OCI-LY7 (cell line): ENCODE results near the gene IRF2BP2. TPM values are rescaled to one million over a fixed set of nuclear protein-coding genes. Genes with fewer than 3 reads are reported as not detected.

ENCODE experiments used
- BruUV-seq: library from RNA; stranded (reverse); fragments of 400-500 nt; replicated peaks from 2 replicates; lab custom pipeline; 2021; lab: Mats Ljungman, UMichigan
- CTCF ChIA-PET: fragments of 300-600 bp; sonication (Branson Sonifier 250); formaldehyde crosslinking; loops from one replicate; lab custom pipeline; 2022; ENCODE audit warnings: antibody characterized with exemption; ENCODE audit not compliant: unreplicated experiment; lab: Charles Lee
- POLR2A ChIA-PET: fragments of 300-600 bp; sonication (Branson Sonifier 250); formaldehyde crosslinking; loops from one replicate; lab custom pipeline; 2022; ENCODE audit warnings: antibody characterized with exemption; lab: Charles Lee
- DNase-seq: peaks from one replicate; pipeline ENCODE4 v3.0.0-alpha.2; 2015; ENCODE audit warnings: low spot score
- H2AFZ ChIP-seq: fragments of 200-600 bp; sonication (generic), shearing (Covaris generic); 2 replicates; pipeline ENCODE4 v1.6.1; 2014; ENCODE audit warnings: mild to moderate bottlenecking, antibody characterized with exemption, low read length, moderate library complexity
- H3K27ac ChIP-seq: fragments of 200-600 bp; sonication (generic); 2 replicates; pipeline ENCODE4 v1.5.1; 2014; ENCODE audit warnings: mixed run types, low read depth, mild to moderate bottlenecking, moderate library complexity, low read length, inconsistent platforms; ENCODE audit not compliant: poor library complexity, severe bottlenecking
- H3K36me3 ChIP-seq: fragments of 200-600 bp; sonication (generic); 2 replicates; pipeline ENCODE4 v1.6.1; 2014; ENCODE audit warnings: mild to moderate bottlenecking, antibody characterized with exemption, low read length, moderate library complexity, mixed read lengths; ENCODE audit not compliant: insufficient read depth
- H3K4me1 ChIP-seq: fragments of 200-600 bp; sonication (generic); 2 replicates; pipeline ENCODE4 v1.5.1; 2014; ENCODE audit warnings: mild to moderate bottlenecking, low read length; ENCODE audit not compliant: insufficient read depth, poor library complexity, severe bottlenecking
- H3K4me2 ChIP-seq: fragments of 200-600 bp; sonication (generic); 2 replicates; pipeline ENCODE4 v1.6.1; 2014; ENCODE audit warnings: mild to moderate bottlenecking, low read length
- H3K4me3 ChIP-seq: fragments of 200-600 bp; sonication (generic); 2 replicates; pipeline ENCODE4 v1.5.1; 2014; ENCODE audit warnings: mild to moderate bottlenecking, low read depth, low read length; ENCODE audit not compliant: poor library complexity, severe bottlenecking
- H3K79me2 ChIP-seq: fragments of 200-600 bp; sonication (generic); 2 replicates; pipeline ENCODE4 v1.6.1; 2016; ENCODE audit warnings: low read depth, mild to moderate bottlenecking, low read length, moderate library complexity, mixed read lengths; ENCODE audit not compliant: insufficient read depth
- H3K9me2 ChIP-seq: fragments of 200-600 bp; sonication (generic); 2 replicates; pipeline ENCODE4 v1.6.1; 2016; ENCODE audit warnings: mild to moderate bottlenecking, low read length, mixed read lengths; ENCODE audit not compliant: insufficient read depth
- H3K9me3 ChIP-seq: fragments of 200-600 bp; sonication (generic); 2 replicates; pipeline ENCODE4 v1.6.1; 2014; ENCODE audit warnings: mild to moderate bottlenecking, mixed run types, low read length, mixed read lengths
- H4K20me1 ChIP-seq: fragments of 200-600 bp; sonication (generic); 2 replicates; pipeline ENCODE4 v1.6.1; 2014; ENCODE audit warnings: mild to moderate bottlenecking, antibody characterized with exemption, low read length, moderate library complexity, mixed read lengths; ENCODE audit not compliant: insufficient read depth
- EZH2phosphoT487 ChIP-seq: fragments of 200-600 bp; sonication (generic); IDR thresholded peaks from 2 replicates; pipeline ENCODE4 v1.6.1; 2018; ENCODE audit warnings: low read depth, borderline replicate concordance, mild to moderate bottlenecking, mixed run types, antibody characterized with exemption, low read length, moderate library complexity, mixed read lengths
- intact Hi-C: fragments of 100-400 bp; cut with micrococcal nuclease; formaldehyde crosslinking; loops from one replicate; pipeline ENCODE4 v1.10.0; 2022; ENCODE audit not compliant: unreplicated experiment
- total RNA-seq, 2 experiments: library from RNA; depleted of rRNA in 1 of 2; stranded (reverse); fragments of >200 nt in 1 of 2; shearing (Covaris generic) in 1 of 2; gene quantifications; 2 replicates each; pipeline ENCODE4 v1.2.3, GENCODE V29; 2014 to 2022
- TF ChIP-seq, protein P1 (sequence below): fragments of 200-600 bp; sonication (generic); conservative IDR thresholded peaks from 2 replicates; pipeline ENCODE4 v1.5.1; 2014; ENCODE audit warnings: mild to moderate bottlenecking, antibody characterized with exemption, low read length, moderate library complexity, mixed read lengths

IRF2BP2 gene
- total RNA-seq, 2 experiments from 2014 or later: 40.6 to 65.9 TPM

DNA sequence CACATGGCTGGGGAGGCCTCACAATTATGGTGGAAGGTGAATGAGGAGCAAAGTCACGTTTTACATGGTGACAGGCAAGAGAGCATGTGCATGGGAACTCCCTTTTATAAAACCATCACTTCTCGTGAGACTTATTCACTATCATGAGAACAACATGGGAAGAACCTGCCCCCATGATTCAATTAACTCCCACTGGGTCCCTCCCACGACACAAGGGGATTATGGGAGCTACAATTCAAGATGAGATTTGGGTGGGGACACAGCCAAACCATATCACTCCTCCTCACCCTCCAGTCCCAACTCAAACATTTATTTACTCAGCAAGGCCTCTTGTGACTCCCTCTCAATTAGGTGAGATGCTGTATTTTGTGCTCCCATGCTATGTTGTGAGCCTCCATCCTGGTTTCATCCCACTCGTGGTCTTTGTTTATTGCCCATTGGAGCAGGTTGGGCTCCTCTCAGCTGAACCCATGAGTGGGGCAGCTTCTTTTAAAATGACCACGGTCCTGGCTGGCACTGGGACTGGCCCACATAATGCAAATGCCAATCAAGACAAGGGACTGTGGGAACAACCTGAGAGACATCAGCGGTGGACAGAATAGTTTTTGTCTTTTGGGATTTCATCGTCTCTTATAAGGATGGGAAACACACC, 28.8 kb downstream of the IRF2BP2 start:
- no TSS peak for BruUV-seq
- H3K4me1 ChIP-seq: no peaks in the 10 kb centered on the region
- H2AFZ ChIP-seq: no peak overlapping the region
- no peak overlapping the region for H3K27ac ChIP-seq
- no peaks in the 10 kb centered on the region for H3K79me2 ChIP-seq
- intact Hi-C loops: no loop called here
- no peak for TF ChIP-seq EZH2phosphoT487
- TF ChIP-seq, protein P1, sequence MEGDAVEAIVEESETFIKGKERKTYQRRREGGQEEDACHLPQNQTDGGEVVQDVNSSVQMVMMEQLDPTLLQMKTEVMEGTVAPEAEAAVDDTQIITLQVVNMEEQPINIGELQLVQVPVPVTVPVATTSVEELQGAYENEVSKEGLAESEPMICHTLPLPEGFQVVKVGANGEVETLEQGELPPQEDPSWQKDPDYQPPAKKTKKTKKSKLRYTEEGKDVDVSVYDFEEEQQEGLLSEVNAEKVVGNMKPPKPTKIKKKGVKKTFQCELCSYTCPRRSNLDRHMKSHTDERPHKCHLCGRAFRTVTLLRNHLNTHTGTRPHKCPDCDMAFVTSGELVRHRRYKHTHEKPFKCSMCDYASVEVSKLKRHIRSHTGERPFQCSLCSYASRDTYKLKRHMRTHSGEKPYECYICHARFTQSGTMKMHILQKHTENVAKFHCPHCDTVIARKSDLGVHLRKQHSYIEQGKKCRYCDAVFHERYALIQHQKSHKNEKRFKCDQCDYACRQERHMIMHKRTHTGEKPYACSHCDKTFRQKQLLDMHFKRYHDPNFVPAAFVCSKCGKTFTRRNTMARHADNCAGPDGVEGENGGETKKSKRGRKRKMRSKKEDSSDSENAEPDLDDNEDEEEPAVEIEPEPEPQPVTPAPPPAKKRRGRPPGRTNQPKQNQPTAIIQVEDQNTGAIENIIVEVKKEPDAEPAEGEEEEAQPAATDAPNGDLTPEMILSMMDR: no peak
- POLR2A ChIA-PET: no interaction called here
- no peaks in the 10 kb centered on the region for H3K36me3 ChIP-seq
- CTCF ChIA-PET: interaction anchor here (0.6 kb wide), 1 partner anchor 9 kb away, joined by 3 read pairs; no protein-coding TSS in a partner anchor
- no peaks in the 10 kb centered on the region for H3K9me3 ChIP-seq
- no peak overlapping the region for H3K4me2 ChIP-seq
- DNase-seq: no peak
- H3K9me2 ChIP-seq: no peaks in the 10 kb centered on the region
- H4K20me1 ChIP-seq: no peaks in the 10 kb centered on the region
- H3K4me3 ChIP-seq: no peak overlapping the region

DNA sequence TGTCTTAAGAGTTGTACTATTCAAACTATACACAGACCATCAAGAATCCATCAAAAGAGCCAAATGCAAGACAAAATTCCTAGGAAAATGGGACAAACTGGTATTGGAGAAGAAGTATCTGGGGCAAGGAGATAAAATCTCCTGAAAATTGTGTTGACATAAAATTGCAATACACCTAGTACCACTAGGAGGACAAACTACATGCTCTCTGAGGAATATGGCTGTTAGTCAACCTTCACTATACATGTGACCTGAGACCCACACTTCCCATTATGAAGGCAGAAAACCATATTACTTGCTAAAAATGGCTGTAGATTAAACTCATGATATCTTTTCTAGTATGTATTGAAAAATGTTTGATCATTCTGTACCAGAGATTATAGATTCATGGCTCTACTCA, 30.0 kb downstream of the IRF2BP2 start:
- H3K9me2 ChIP-seq: no peaks in the 10 kb centered on the region
- no peaks in the 10 kb centered on the region for H3K9me3 ChIP-seq
- H4K20me1 ChIP-seq: no peaks in the 10 kb centered on the region
- ChIA-PET POLR2A (interaction anchor here (0.8 kb wide), 1 partner anchor 183 kb away, joined by 4 read pairs; no protein-coding TSS in a partner anchor), CTCF (no interaction called here)
- no peaks in the 10 kb centered on the region for H3K4me1 ChIP-seq
- TF ChIP-seq, protein P1: peak; percentile 71
- no peak for TF ChIP-seq EZH2phosphoT487
- no peak overlapping the region for H3K27ac ChIP-seq
- BruUV-seq: no TSS peak
- H3K4me3 ChIP-seq: no peak overlapping the region
- no peak overlapping the region for H3K4me2 ChIP-seq
- intact Hi-C loops: no loop called here
- no peaks in the 10 kb centered on the region for H3K79me2 ChIP-seq
- no peak overlapping the region for H2AFZ ChIP-seq
- H3K36me3 ChIP-seq: no peaks in the 10 kb centered on the region
- peak; percentile 42 for DNase-seq

DNA sequence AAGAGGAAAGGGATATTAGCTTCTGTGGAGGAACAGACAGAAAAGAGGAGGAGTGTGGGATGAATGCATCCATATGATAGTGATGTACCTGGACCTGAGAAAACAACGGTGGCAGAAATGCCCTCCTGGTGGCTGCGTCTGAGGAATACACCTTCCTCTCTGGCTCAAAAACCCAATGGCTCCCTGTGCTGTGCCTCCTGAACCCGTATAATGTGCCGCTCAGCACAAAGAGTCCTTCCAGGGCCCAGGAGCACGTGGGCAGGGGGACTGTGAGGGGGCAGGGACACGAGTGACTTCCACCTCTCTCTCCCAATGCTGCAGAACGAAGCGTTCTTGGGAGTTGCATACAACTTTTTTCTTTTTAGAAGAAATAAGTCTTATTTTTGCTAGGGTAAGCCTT, 31.2 kb downstream of the IRF2BP2 start:
- H3K4me3 ChIP-seq: no peak overlapping the region

More for the DNA sequence above, 31.2 kb downstream of the IRF2BP2 start:
- Histone ChIP-seq H3K9me3 (no peaks in the 10 kb centered on the region), H3K27ac (no peak overlapping the region), H2AFZ (no peak overlapping the region), H3K4me1 (no peaks in the 10 kb centered on the region), H3K4me2 (no peak overlapping the region), H3K36me3 (no peaks in the 10 kb centered on the region), H3K79me2 (no peaks in the 10 kb centered on the region), H3K9me2 (no peaks in the 10 kb centered on the region), H4K20me1 (no peaks in the 10 kb centered on the region)
- ChIA-PET CTCF (no interaction called here), POLR2A (interaction anchor here (0.6 kb wide), 2 partner anchors 16 to 300 kb away, joined by 3 to 5 read pairs; no protein-coding TSS in a partner anchor)
- TF ChIP-seq, protein P1: no peak
- no peak for TF ChIP-seq EZH2phosphoT487
- no TSS peak for BruUV-seq
- intact Hi-C loops: no loop called here
- DNase-seq: no peak
